Gastroesophageal sphincter (tissue), 4 donors: Measurements from ENCODE around the gene SLC30A4. TPM values are rescaled to one million over a fixed set of nuclear protein-coding genes. Genes with fewer than 3 reads are reported as not detected.

Experiments
- ATAC-seq: fragments of 150-250 bp; one replicate; pipeline ENCODE4 v1.9.1; 2016; ENCODE audit warnings: mild to moderate bottlenecking, moderate library complexity
- H3K27ac ChIP-seq, 4 donors: fragments of 200-600 bp; sonication (generic) in 3 of 4; 1 replicate in 3 of 4; 2 replicates in 1 of 4; pipeline ENCODE4 v1.5.1; 2016 to 2019
- H3K27me3 ChIP-seq: fragments of 200-600 bp; sonication (generic); one replicate; pipeline ENCODE4 v1.5.1; 2019
- H3K36me3 ChIP-seq, 2 donors: fragments of 200-600 bp; sonication (generic); one replicate each; pipeline ENCODE4 v1.5.1; 2019; ENCODE audit warnings: control low read depth in 1 of 2
- H3K4me1 ChIP-seq, 3 donors: fragments of 200-600 bp; sonication (generic); 1 replicate in 2 of 3; 2 replicates in 1 of 3; pipeline ENCODE4 v1.5.1; 2016 to 2019; ENCODE audit warnings: control low read depth in 2 of 3
- H3K4me3 ChIP-seq, 2 donors: fragments of 200-600 bp; sonication (generic); one replicate each; pipeline ENCODE4 v1.5.1; 2019; ENCODE audit warnings: mild to moderate bottlenecking in 1 of 2, moderate library complexity in 1 of 2
- H3K9me3 ChIP-seq, 3 donors: fragments of 200-600 bp; sonication (generic); one replicate each; pipeline ENCODE4 v1.5.1; 2017 to 2019; ENCODE audit warnings: control low read depth in 2 of 3
- CTCF ChIP-seq, 4 experiments: fragments of 200-600 bp in 2 of 4; fragments of 450-650 bp in 2 of 4; sonication (generic) in 1 of 4; IDR thresholded peaks; one replicate each; pipeline ENCODE4 v1.5.1; 2017 to 2019; ENCODE audit warnings: antibody characterized with exemption in 4 of 4, mild to moderate bottlenecking in 2 of 4, moderate library complexity in 2 of 4
- EP300 ChIP-seq: sonication (generic); formaldehyde crosslinking; IDR thresholded peaks from one replicate; pipeline ENCODE4 v1.6.1; 2017; ENCODE audit warnings: antibody characterized with exemption, mild to moderate bottlenecking
- POLR2A ChIP-seq, 2 donors: fragments of 450-650 bp; IDR thresholded peaks; one replicate each; pipeline ENCODE4 v1.6.1; 2017; ENCODE audit warnings: antibody characterized with exemption in 2 of 2, mild to moderate bottlenecking in 2 of 2, moderate library complexity in 1 of 2
- POLR2AphosphoS5 ChIP-seq: sonication (generic); formaldehyde crosslinking; IDR thresholded peaks from one replicate; pipeline ENCODE4 v1.6.1; 2017; ENCODE audit warnings: antibody characterized with exemption
- WGBS, 2 donors: methylation state at CpG; one replicate each; pipeline ENCODE4 v1.1.5; 2018; ENCODE audit warnings: low coverage in 1 of 2; 5-methylcytosine and 5-hydroxymethylcytosine counted together
- small RNA-seq, 4 donors: library from RNA; depleted of rRNA; stranded (forward); fragments of <200 nt; gene quantifications; one replicate each; pipeline ENCODE3, GENCODE V24; 2016
- total RNA-seq, 4 donors: library from RNA; depleted of rRNA; stranded (reverse); fragments of >200 nt; gene quantifications; one replicate each; pipeline ENCODE4 v1.1.0, GENCODE V29; 2016

The SLC30A4 gene
- total RNA-seq, 4 donors from 2014 or later, result 9.7 to 14.6 (median 12.2) TPM

- Histone ChIP-seq H3K4me3 (no peak overlapping the region), H3K27me3 (peaks cover 3% of the 10 kb centered on the region), H3K4me1 (peaks cover 0 to 4% (median 0%) of the 10 kb centered on the region in 3 donors), H3K9me3 (no peaks in the 10 kb centered on the region), H3K27ac (no peak overlapping the region), H3K36me3 (no peaks in the 10 kb centered on the region)
- WGBS, 2 donors, result 71 to 84% methylated on average over 7 to 8 of the region's 8 CpGs
- no peak for ATAC-seq
- TF ChIP-seq POLR2AphosphoS5 (no peak), POLR2A (IDR thresholded peaks at IDR 0.05) (no peak), EP300 (no peak), CTCF (IDR thresholded peaks at IDR 0.05) (no peak)
Observed at GRCh38 chr15:45435124-45435903, 87.2 kb downstream of the SLC30A4 start.

- no peak overlapping the region for H3K27ac ChIP-seq
- peaks cover 0 to 8% (median 0%) of the 10 kb centered on the region in 3 donors for H3K4me1 ChIP-seq
- peaks cover 14% of the 10 kb centered on the region for H3K27me3 ChIP-seq
- H3K4me3 ChIP-seq, result no peak overlapping the region
- no peak for ATAC-seq
- WGBS, 2 donors, result 71 to 91% methylated on average over 1 to 2 of the region's 2 CpGs
- TF ChIP-seq POLR2A (IDR thresholded peaks at IDR 0.05) (no peak), POLR2AphosphoS5 (no peak), EP300 (no peak), CTCF (IDR thresholded peaks at IDR 0.05) (no peak)
- no peaks in the 10 kb centered on the region for H3K36me3 ChIP-seq
- H3K9me3 ChIP-seq, result no peaks in the 10 kb centered on the region
Observed at GRCh38 chr15:45434078-45434567, 88.4 kb downstream of the SLC30A4 start.

GRCh38 chr15:45431511-45431910 lies 91.0 kb downstream of the SLC30A4 start:
- Histone ChIP-seq H3K36me3 (no peaks in the 10 kb centered on the region), H3K4me3 (no peak overlapping the region), H3K9me3 (no peaks in the 10 kb centered on the region), H3K27me3 (peaks cover 14% of the 10 kb centered on the region), H3K27ac (no peak overlapping the region), H3K4me1 (peaks cover 0 to 8% (median 0%) of the 10 kb centered on the region in 3 donors)
- TF ChIP-seq EP300 (no peak), POLR2A (IDR thresholded peaks at IDR 0.05) (no peak), POLR2AphosphoS5 (no peak), CTCF (IDR thresholded peaks at IDR 0.05) (no peak)
- ATAC-seq, result no peak
- WGBS, 2 donors, result 84% methylated on average over 2 of the region's 2 CpGs; no CpG with 5 or more reads in 1 of the 2 donors

- ATAC-seq, result peak; percentile 82
- TF ChIP-seq CTCF (IDR thresholded peaks at IDR 0.05) (peak; percentile 57 to 98 (median 85)), POLR2AphosphoS5 (no peak)
Observed at GRCh38 chr15:45429941-45430792, 92.4 kb downstream of the SLC30A4 start.

More at GRCh38 chr15:45429941-45430792, 92.4 kb downstream of the SLC30A4 start:
- peak overlapping the region in 1 of 2 donors; percentile 43 for H3K4me3 ChIP-seq
- no peaks in the 10 kb centered on the region for H3K9me3 ChIP-seq
- WGBS, 2 donors, result 43 to 47% methylated on average over 9 to 12 of the region's 73 CpGs
- H3K36me3 ChIP-seq, result no peaks in the 10 kb centered on the region
- peaks cover 14% of the 10 kb centered on the region for H3K27me3 ChIP-seq
- peaks cover 0 to 8% (median 0%) of the 10 kb centered on the region in 3 donors for H3K4me1 ChIP-seq
- no peak overlapping the region for H3K27ac ChIP-seq

Small RNAs within 50 kb of the gene (small RNA-seq; reads per million reads assigned to genes)
- gene DPPA5P2 (0 reads per million in 4 donors), gene SNORA41B (0 reads per million in 4 donors)

Other genes with a start within 250 kb of the SLC30A4 start
- gene GATM, start 144.2 kb downstream of the SLC30A4 start, total RNA-seq, result 10 to 100 TPM; 15.4 to 38.3 (median 25.4) TPM
- gene BLOC1S6, start 64.6 kb upstream of the SLC30A4 start, total RNA-seq, result 10 to 100 TPM; 43.7 to 87.8 (median 54.3) TPM
- 10 to 100 TPM; 66.6 to 96.3 (median 87.1) TPM for gene SQOR, start 112.3 kb upstream of the SLC30A4 start, total RNA-seq